Type B pancreatic cell (in vitro differentiated cells): ENCODE data around the gene SMYD3. TPM values are rescaled to one million over a fixed set of nuclear protein-coding genes. Genes with fewer than 3 reads are reported as not detected.

Experiments
- DNase-seq: peaks from one replicate; pipeline ENCODE4 v3.0.0; 2021; ENCODE audit warnings: mixed read lengths; ENCODE audit not compliant: unreplicated experiment; ENCODE audit errors: extremely low spot score
- H3K27ac Mint-ChIP-seq: 2 replicates; pipeline ENCODE4 v1.8.0; 2021; ENCODE audit warnings: mild to moderate bottlenecking, mixed read lengths
- H3K27me3 Mint-ChIP-seq: 2 replicates; pipeline ENCODE4 v1.8.0; 2021; ENCODE audit warnings: mixed read lengths
- H3K36me3 Mint-ChIP-seq: 2 replicates; pipeline ENCODE4 v1.8.0; 2021; ENCODE audit warnings: mixed read lengths
- H3K4me1 Mint-ChIP-seq: one replicate; pipeline ENCODE4 v1.8.0; 2021; ENCODE audit warnings: mixed read lengths; ENCODE audit not compliant: unreplicated experiment
- H3K4me3 Mint-ChIP-seq: 2 replicates; pipeline ENCODE4 v1.8.0; 2021; ENCODE audit warnings: mild to moderate bottlenecking, mixed read lengths
- H3K9me3 Mint-ChIP-seq: 2 replicates; pipeline ENCODE4 v1.8.0; 2021; ENCODE audit warnings: mixed read lengths
- total RNA-seq: library from RNA; stranded (reverse); gene quantifications from 2 replicates; pipeline ENCODE4 v1.2.1, GENCODE V29; 2021; ENCODE audit warnings: low replicate concordance
- TF ChIP-seq, protein P1 (sequence below): fragments of 200-600 bp; sonication (generic); conservative IDR thresholded peaks from 2 replicates; pipeline ENCODE4 v1.5.0; 2021; ENCODE audit warnings: antibody characterized with exemption, mild to moderate bottlenecking

The SMYD3 gene
- total RNA-seq, 1 donor from 2014 or later: 19.4 TPM

DNA sequence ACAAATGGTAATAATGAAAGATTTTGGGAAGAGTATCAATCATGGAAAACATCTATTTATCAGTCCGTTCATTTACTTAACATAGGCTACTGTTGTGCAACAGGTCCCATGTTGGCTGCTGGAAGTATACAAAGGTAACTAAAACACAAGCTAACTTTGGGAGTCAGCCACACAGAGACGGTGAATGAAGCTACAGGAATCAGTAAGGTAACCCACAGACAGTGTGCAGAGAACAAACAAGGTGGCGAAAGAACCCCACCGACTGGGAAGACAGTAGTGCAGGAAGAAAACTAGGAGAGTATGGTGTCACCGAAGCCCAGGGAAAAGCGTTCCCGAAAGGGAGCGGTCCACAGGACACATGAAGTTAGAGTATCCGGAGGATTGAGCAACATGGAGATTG, 342.3 kb downstream of the SMYD3 start:
- Mint-ChIP-seq H3K27ac (no peak overlapping the region), H3K4me1 (peaks cover 13% of the 10 kb centered on the region), H3K4me3 (no peak overlapping the region), H3K9me3 (no peaks in the 10 kb centered on the region), H3K27me3 (no peaks in the 10 kb centered on the region), H3K36me3 (no peaks in the 10 kb centered on the region)
- TF ChIP-seq, protein P1, sequence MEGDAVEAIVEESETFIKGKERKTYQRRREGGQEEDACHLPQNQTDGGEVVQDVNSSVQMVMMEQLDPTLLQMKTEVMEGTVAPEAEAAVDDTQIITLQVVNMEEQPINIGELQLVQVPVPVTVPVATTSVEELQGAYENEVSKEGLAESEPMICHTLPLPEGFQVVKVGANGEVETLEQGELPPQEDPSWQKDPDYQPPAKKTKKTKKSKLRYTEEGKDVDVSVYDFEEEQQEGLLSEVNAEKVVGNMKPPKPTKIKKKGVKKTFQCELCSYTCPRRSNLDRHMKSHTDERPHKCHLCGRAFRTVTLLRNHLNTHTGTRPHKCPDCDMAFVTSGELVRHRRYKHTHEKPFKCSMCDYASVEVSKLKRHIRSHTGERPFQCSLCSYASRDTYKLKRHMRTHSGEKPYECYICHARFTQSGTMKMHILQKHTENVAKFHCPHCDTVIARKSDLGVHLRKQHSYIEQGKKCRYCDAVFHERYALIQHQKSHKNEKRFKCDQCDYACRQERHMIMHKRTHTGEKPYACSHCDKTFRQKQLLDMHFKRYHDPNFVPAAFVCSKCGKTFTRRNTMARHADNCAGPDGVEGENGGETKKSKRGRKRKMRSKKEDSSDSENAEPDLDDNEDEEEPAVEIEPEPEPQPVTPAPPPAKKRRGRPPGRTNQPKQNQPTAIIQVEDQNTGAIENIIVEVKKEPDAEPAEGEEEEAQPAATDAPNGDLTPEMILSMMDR: no peak
- DNase-seq: no peak

DNA sequence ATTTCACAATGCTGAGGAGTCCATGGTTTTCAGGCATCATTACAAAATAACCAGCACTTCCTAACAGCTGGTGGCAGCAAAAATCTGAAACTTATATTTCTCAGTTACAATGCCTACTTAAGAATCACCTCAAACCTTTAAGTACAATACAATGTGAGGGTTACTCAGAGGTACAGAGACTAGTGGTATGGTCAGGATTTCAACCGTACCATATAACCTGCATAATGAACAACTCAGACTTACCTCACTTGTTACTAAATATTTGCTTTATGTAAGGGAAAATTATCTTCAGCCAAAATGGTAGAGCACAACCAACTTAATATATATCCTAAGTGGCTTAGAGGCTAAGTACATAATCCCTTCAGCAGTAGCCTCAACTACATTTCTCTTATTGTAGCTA, 344.5 kb downstream of the SMYD3 start:
- no peak for DNase-seq
- Mint-ChIP-seq H3K9me3 (no peaks in the 10 kb centered on the region), H3K27me3 (no peaks in the 10 kb centered on the region), H3K36me3 (no peaks in the 10 kb centered on the region), H3K4me1 (peaks cover 13% of the 10 kb centered on the region), H3K4me3 (no peak overlapping the region), H3K27ac (no peak overlapping the region)
- TF ChIP-seq, protein P1: no peak

DNA sequence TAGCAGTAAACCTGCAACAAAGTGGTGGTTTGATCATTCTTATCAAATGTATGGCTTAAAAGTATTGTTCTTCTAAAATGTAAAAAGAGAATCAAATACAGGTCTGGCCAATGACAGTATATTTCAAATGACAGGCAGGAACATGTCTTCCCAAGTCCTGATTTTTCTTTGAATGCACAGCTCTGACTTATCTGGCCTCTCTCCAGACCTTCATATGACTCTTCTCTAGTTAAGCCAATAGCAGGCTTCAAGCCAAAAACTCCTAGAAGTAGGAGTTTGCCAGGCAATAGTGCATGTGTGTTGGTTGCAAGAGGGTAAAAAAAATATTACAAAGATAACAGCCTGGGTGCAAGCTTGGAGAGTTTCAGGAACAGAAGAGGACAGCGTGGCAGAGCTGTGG, 345.5 kb downstream of the SMYD3 start:
- Mint-ChIP-seq H3K9me3 (no peaks in the 10 kb centered on the region), H3K27me3 (no peaks in the 10 kb centered on the region), H3K4me1 (peaks cover 9% of the 10 kb centered on the region), H3K4me3 (no peak overlapping the region), H3K27ac (no peak overlapping the region), H3K36me3 (no peaks in the 10 kb centered on the region)
- TF ChIP-seq, protein P1: no peak
- DNase-seq: no peak

DNA sequence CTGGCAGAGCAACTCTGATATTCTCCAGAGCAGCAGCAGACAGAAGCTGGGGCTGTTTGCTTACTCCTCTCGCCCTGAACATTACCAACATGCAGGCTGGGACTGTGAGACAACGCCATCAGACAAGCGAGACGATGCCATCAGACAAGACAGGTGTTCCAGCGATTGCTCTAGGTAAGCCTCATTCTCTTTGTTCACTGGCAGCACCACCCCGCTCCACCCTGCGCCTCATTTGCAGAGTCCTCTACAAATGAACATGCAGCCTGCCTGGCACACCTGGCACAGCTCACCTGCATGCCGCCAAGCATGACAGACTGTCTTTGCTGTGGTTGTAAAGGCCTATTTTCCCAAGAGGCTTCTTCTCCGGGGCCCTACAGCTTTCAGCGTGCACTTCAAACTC, 346.2 kb downstream of the SMYD3 start:
- TF ChIP-seq, protein P1: no peak
- H3K9me3 Mint-ChIP-seq: no peaks in the 10 kb centered on the region
- H3K4me3 Mint-ChIP-seq: no peak overlapping the region
- H3K27ac Mint-ChIP-seq: no peak overlapping the region
- H3K27me3 Mint-ChIP-seq: no peaks in the 10 kb centered on the region
- DNase-seq: no peak
- peaks cover 2% of the 10 kb centered on the region for H3K4me1 Mint-ChIP-seq
- H3K36me3 Mint-ChIP-seq: no peaks in the 10 kb centered on the region

DNA sequence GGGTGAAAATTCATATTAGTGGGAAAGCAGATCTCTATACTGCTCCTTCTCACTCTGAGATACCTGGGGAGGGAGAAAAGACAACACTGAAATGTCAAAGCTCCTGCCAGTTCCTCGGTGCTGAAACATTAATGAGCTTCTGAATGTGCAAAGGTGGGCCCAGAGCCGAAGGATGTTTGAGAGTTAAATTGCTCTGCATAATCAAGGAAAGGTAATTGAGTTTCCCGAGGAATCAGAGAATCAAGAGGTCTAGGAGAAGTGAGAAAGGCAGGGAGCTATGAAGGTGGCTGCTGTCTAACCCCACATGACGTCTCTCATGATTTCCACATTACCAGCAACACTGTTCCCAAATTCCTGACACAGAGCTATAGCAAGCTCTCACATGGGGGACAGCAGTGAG, 346.7 kb downstream of the SMYD3 start:
- Mint-ChIP-seq H3K4me1 (no peaks in the 10 kb centered on the region), H3K27me3 (no peaks in the 10 kb centered on the region), H3K27ac (no peak overlapping the region), H3K36me3 (no peaks in the 10 kb centered on the region), H3K9me3 (no peaks in the 10 kb centered on the region), H3K4me3 (no peak overlapping the region)
- DNase-seq: no peak
- TF ChIP-seq, protein P1: no peak
